GM12878 (cell line): ENCODE measurements around the gene APOBEC3C. TPM values are rescaled to one million over a fixed set of nuclear protein-coding genes. Genes with fewer than 3 reads are reported as not detected.

Experiments
- BHLHE40 ChIP-seq, 2 experiments: fragments of 450-650 bp in 1 of 2; IDR thresholded peaks; 2 replicates each; pipeline ENCODE4 v1.6.1; 2011 to 2017; ENCODE audit warnings: low read depth in 2 of 2, borderline replicate concordance in 1 of 2, improper control_type of control experiment in 1 of 2, low read length in 1 of 2, mild to moderate bottlenecking in 1 of 2
- CHD1 ChIP-seq: IDR thresholded peaks from 2 replicates; pipeline ENCODE4 v1.6.1; 2012; ENCODE audit warnings: low read depth, low read length, improper control_type of control experiment
- HDAC6 ChIP-seq: fragments of 200-600 bp; sonication (generic); IDR thresholded peaks from one replicate; pipeline ENCODE4 v1.8.0; 2017; ENCODE audit warnings: antibody characterized with exemption; ENCODE audit not compliant: unreplicated experiment
- IKZF1 ChIP-seq: fragments of 450-650 bp; conservative IDR thresholded peaks from 2 replicates; pipeline ENCODE4 v1.6.1; 2017; ENCODE audit warnings: antibody characterized with exemption, mild to moderate bottlenecking
- JUNB ChIP-seq: IDR thresholded peaks from 2 replicates; pipeline ENCODE4 v1.6.1; 2016; ENCODE audit warnings: antibody characterized with exemption, mild to moderate bottlenecking
- MYB ChIP-seq: fragments of 150-350 bp; IDR thresholded peaks from 2 replicates; pipeline ENCODE4 v1.6.1; 2014; ENCODE audit warnings: mild to moderate bottlenecking, low read depth, low read length, borderline replicate concordance
- NR2C2 ChIP-seq: IDR thresholded peaks from 2 replicates; pipeline ENCODE4 v1.6.1; 2011; ENCODE audit warnings: borderline replicate concordance, low read depth; ENCODE audit not compliant: control insufficient read depth, insufficient read length
- PAX5 ChIP-seq: IDR thresholded peaks from 2 replicates; pipeline ENCODE4 v1.6.1; 2011; ENCODE audit warnings: low read depth, low read length, borderline replicate concordance
- POU2F2 ChIP-seq: IDR thresholded peaks from 3 replicates; pipeline ENCODE4 v1.6.1; 2011; ENCODE audit warnings: low read depth, mild to moderate bottlenecking, low read length, borderline replicate concordance
- RAD21 ChIP-seq: IDR thresholded peaks from 2 replicates; pipeline ENCODE4 v1.6.1; 2011; ENCODE audit warnings: mild to moderate bottlenecking, low read depth, low read length, moderate library complexity; ENCODE audit not compliant: insufficient read depth
- RBBP5 ChIP-seq: fragments of 200-600 bp; sonication (generic); conservative IDR thresholded peaks from 2 replicates; pipeline ENCODE4 v1.6.1; 2016
- STAT1 ChIP-seq: fragments of 450-650 bp; conservative IDR thresholded peaks from 2 replicates; pipeline ENCODE4 v1.6.1; 2014; ENCODE audit warnings: antibody characterized with exemption, mild to moderate bottlenecking
- TARDBP ChIP-seq: IDR thresholded peaks from 2 replicates; pipeline ENCODE4 v1.6.1; 2016; ENCODE audit warnings: borderline replicate concordance
- TCF12 ChIP-seq: IDR thresholded peaks from 2 replicates; pipeline ENCODE4 v1.6.1; 2011; ENCODE audit warnings: low read depth, mild to moderate bottlenecking, low read length
- TCF7 ChIP-seq: IDR thresholded peaks from 2 replicates; pipeline ENCODE4 v1.6.1; 2014; ENCODE audit warnings: antibody characterized with exemption, borderline replicate concordance
- USF1 ChIP-seq: IDR thresholded peaks from 2 replicates; pipeline ENCODE4 v1.6.1; 2011; ENCODE audit warnings: borderline replicate concordance, low read depth, mild to moderate bottlenecking, moderate library complexity, mixed read lengths, low read length; ENCODE audit not compliant: insufficient read depth; ENCODE audit errors: extremely low read length
- YY1 ChIP-seq: IDR thresholded peaks from 2 replicates; pipeline ENCODE4 v1.6.1; 2011; ENCODE audit warnings: low read depth, mild to moderate bottlenecking, low read length
- ZNF592 ChIP-seq: fragments of 450-650 bp; IDR thresholded peaks from 2 replicates; pipeline ENCODE4 v1.6.1; 2017; ENCODE audit warnings: mild to moderate bottlenecking, moderate library complexity
- polyA plus RNA-seq, 11 experiments: library from polyadenylated mRNA; depleted of rRNA in 4 of 11; unstranded in 6 of 11; stranded (reverse) in 5 of 11; fragments of >200 nt; fragmentation: Nextera tagmentation in 4 of 11; fragmentation: Illumina TruSeq in 1 of 11; extraction: Ambion mirVana in 4 of 11; extraction: Trizol in 1 of 11; gene quantifications; 1 replicate in 1 of 11; 2 replicates in 10 of 11; pipeline versions ENCODE4 v1.2.1 to v1.2.3, GENCODE V29; 2011 to 2016; ENCODE audit warnings: inconsistent platforms in 2 of 11, missing spikeins in 2 of 11, low read depth in 1 of 11
- total RNA-seq, 4 experiments: library from RNA; depleted of rRNA in 3 of 4; stranded (reverse); fragments of >200 nt in 3 of 4; fragmentation: Illumina TruSeq in 1 of 4; extraction: Trizol in 1 of 4; gene quantifications; 2 replicates each; pipeline versions ENCODE4 v1.2.1 to v1.2.3, GENCODE V29; 2013 to 2021
- TF ChIP-seq, protein P1 (sequence below): fragments of 450-650 bp; IDR thresholded peaks from 2 replicates; pipeline ENCODE4 v1.6.1; 2018; ENCODE audit warnings: borderline replicate concordance, mild to moderate bottlenecking; ENCODE audit not compliant: partially characterized antibody

APOBEC3C gene
- total and polyA plus RNA-seq, 10 of the 15 experiments (the other 5 are each of a cell fraction or from before 2014, with no cell fraction given): 22.9 to 290 (median 156) TPM

DNA sequence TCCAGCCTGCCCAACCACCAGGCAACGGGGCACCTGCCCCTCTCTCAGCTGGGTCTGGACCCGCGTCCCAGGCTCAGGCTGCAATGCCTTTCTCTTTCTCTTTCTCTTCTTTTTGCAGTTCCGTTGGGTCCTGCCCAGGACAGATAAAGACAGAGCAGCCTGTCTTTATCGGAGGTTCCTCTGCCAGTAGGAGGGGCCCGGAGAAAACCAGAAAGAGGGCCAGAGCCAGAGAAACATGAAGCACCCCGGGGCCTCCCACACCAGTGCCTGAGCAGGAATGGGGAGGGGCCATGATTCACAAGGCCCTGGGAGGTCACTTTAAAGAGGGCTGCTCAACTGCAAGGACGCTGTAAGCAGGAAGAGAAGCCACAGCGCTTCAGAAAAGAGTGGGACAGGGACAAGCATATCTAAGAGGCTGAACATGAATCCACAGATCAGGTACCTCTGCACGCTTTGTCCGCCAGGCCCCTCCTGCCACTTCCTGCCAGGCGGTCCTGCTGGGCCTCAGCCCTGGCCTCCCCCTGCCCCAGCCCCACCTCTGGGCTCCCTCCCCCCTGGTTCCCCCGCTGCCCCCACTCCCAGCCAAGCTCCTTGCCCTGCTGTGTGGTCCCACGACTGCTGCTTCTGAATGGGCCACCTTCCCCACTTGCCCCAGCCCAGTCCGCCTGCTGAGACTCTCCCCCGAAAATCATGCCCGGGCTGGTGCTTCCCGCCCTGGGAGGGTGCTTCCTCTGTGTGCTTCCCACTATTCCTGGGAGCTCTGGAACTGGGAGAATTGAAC lies at the start of gene APOBEC3C (continued):
- peak; percentile 8 to 58; a peak in 1 of 4 replicates for TF ChIP-seq BHLHE40 (IDR thresholded peaks at IDR 0.05; ENCODE audit: borderline replicate concordance in 1 of 2, low read depth in 2 of 2, low read length in 1 of 2)
- no peak for TF ChIP-seq PAX5
- no peak for TF ChIP-seq TCF12
- no peak for TF ChIP-seq RBBP5
- TF ChIP-seq USF1: no peak
- no peak for TF ChIP-seq TARDBP
- no peak for TF ChIP-seq MYB
- no peak for TF ChIP-seq NR2C2
- TF ChIP-seq RAD21: peak; percentile 43
- no peak for TF ChIP-seq CHD1
- no peak for TF ChIP-seq ZNF592
- no peak for TF ChIP-seq JUNB
- no peak for TF ChIP-seq STAT1
- peak; percentile 70 for TF ChIP-seq YY1
- no peak for TF ChIP-seq TCF7
- no peak for TF ChIP-seq HDAC6
- 0 out of 3 replicates have a peak, but pooled peaks have one; percentile 53 for TF ChIP-seq POU2F2
- peak; percentile 46 for TF ChIP-seq IKZF1
- TF ChIP-seq, protein P1, sequence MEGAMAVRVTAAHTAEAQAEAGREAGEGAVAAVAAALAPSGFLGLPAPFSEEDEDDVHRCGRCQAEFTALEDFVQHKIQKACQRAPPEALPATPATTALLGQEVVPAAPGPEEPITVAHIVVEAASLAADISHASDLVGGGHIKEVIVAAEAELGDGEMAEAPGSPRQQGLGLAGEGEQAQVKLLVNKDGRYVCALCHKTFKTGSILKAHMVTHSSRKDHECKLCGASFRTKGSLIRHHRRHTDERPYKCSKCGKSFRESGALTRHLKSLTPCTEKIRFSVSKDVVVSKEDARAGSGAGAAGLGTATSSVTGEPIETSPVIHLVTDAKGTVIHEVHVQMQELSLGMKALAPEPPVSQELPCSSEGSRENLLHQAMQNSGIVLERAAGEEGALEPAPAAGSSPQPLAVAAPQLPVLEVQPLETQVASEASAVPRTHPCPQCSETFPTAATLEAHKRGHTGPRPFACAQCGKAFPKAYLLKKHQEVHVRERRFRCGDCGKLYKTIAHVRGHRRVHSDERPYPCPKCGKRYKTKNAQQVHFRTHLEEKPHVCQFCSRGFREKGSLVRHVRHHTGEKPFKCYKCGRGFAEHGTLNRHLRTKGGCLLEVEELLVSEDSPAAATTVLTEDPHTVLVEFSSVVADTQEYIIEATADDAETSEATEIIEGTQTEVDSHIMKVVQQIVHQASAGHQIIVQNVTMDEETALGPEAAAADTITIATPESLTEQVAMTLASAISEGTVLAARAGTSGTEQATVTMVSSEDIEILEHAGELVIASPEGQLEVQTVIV: no peak
